A549 (cell line): ENCODE measurements around the gene TMEM123. TPM values are rescaled to one million over a fixed set of nuclear protein-coding genes. Genes with fewer than 3 reads are reported as not detected.

ENCODE experiments used
- ATAC-seq, 2 experiments: fragments of 200-7000 bp in 1 of 2; fragments of >200 bp in 1 of 2; cut with Nextera tagmentation in 1 of 2; cut with Tn5 transposase in 1 of 2; 3 replicates each; pipeline versions ENCODE4 v1.8.0 to v1.9.1; 2018 to 2020; ENCODE audit warnings: mild to moderate bottlenecking in 1 of 2, moderate library complexity in 1 of 2
- CTCF ChIA-PET: fragments of 300-600 bp; sonication (Branson Sonifier 250); formaldehyde crosslinking; extraction: SDS; loops from one replicate; lab custom pipeline; 2021; ENCODE audit warnings: antibody characterized with exemption, inconsistent platforms; lab: Yijun Ruan, JAX
- POLR2A ChIA-PET: fragments of 350-600 bp; formaldehyde crosslinking; extraction: SDS; loops from one replicate; lab custom pipeline; 2021; ENCODE audit warnings: antibody characterized with exemption, inconsistent platforms; lab: Yijun Ruan, JAX
- DNase-seq, 2 experiments: peaks; one replicate each; pipeline versions ENCODE4 v3.0.0 to v3.0.0-alpha.2; 2011 to 2016; ENCODE audit warnings: low read depth in 1 of 2, low spot score in 1 of 2
- FAIRE-seq: peaks from 2 replicates; lab custom pipeline; 2011; peaks lifted over from hg19 to GRCh38; lab: Jason Lieb, UNC
- H3K27ac ChIP-seq, 2 experiments: fragments of >200 bp; sonication (Bioruptor Twin); formaldehyde crosslinking; 3 replicates each; pipeline ENCODE4 v1.5.1; 2016 to 2017
- H3K4me1 ChIP-seq: fragments of >200 bp; sonication (Bioruptor Twin); formaldehyde crosslinking; 3 replicates; pipeline ENCODE4 v1.6.1; 2016
- H3K4me2 ChIP-seq: fragments of >200 bp; sonication (Bioruptor Twin); formaldehyde crosslinking; 3 replicates; pipeline ENCODE4 v1.6.1; 2016
- H3K4me3 ChIP-seq: fragments of >200 bp; sonication (Bioruptor Twin); formaldehyde crosslinking; 3 replicates; pipeline ENCODE4 v1.5.1; 2016
- H3K9me3 ChIP-seq: fragments of >200 bp; sonication (Bioruptor Twin); formaldehyde crosslinking; 3 replicates; pipeline ENCODE4 v1.6.1; 2016
- BHLHE40 ChIP-seq: IDR thresholded peaks from 2 replicates; pipeline ENCODE4 v1.6.1; 2012; ENCODE audit warnings: low read depth, low read length, inconsistent platforms
- CEBPB ChIP-seq, 2 experiments: fragments of >200 bp in 1 of 2; sonication (Bioruptor Twin) in 1 of 2; formaldehyde crosslinking in 1 of 2; IDR thresholded peaks; 2 replicates each; pipeline ENCODE4 v1.6.1; 2012 to 2016
- CHD2 ChIP-seq: fragments of 150-350 bp; IDR thresholded peaks from 2 replicates; pipeline ENCODE4 v1.6.1; 2014; ENCODE audit warnings: low read length; ENCODE audit not compliant: partially characterized antibody
- ESRRA ChIP-seq: fragments of 150-350 bp; IDR thresholded peaks from 2 replicates; pipeline ENCODE4 v1.6.1; 2014; ENCODE audit warnings: mild to moderate bottlenecking, low read length, borderline replicate concordance
- FOSB ChIP-seq: fragments of 250-450 bp; sonication (Bioruptor Pico); IDR thresholded peaks from 2 replicates; pipeline ENCODE4 v1.5.0; 2020; ENCODE audit warnings: mild to moderate bottlenecking, moderate library complexity
- FOXS1 ChIP-seq: fragments of 250-450 bp; sonication (Bioruptor Pico); IDR thresholded peaks from 2 replicates; pipeline ENCODE4 v1.5.0; 2020; ENCODE audit warnings: mild to moderate bottlenecking, moderate library complexity
- GATA3 ChIP-seq: IDR thresholded peaks from 2 replicates; pipeline ENCODE4 v1.6.1; 2012; ENCODE audit warnings: borderline replicate concordance
- HOXA7 ChIP-seq: fragments of 250-450 bp; sonication (Bioruptor Pico); IDR thresholded peaks from 2 replicates; pipeline ENCODE4 v1.5.0; 2020; ENCODE audit warnings: mild to moderate bottlenecking, moderate library complexity
- HOXB5 ChIP-seq: fragments of 250-450 bp; sonication (Bioruptor Pico); IDR thresholded peaks from 2 replicates; pipeline ENCODE4 v1.5.0; 2020; ENCODE audit warnings: mild to moderate bottlenecking, moderate library complexity
- JUN ChIP-seq, 2 experiments: fragments of >200 bp; sonication (Bioruptor Twin); formaldehyde crosslinking; IDR thresholded peaks; 2 replicates in 1 of 2; 3 replicates in 1 of 2; pipeline ENCODE4 v1.6.1; 2016 to 2017
- MYC ChIP-seq: IDR thresholded peaks from 2 replicates; pipeline ENCODE4 v1.6.1; 2012; ENCODE audit warnings: mild to moderate bottlenecking, inconsistent platforms, low read length, improper control_type of control experiment, borderline replicate concordance
- PHF8 ChIP-seq: fragments of 200-600 bp; sonication (generic); IDR thresholded peaks from 2 replicates; pipeline ENCODE4 v1.6.1; 2016; ENCODE audit warnings: low read depth, mild to moderate bottlenecking, antibody characterized with exemption, moderate library complexity, borderline replicate concordance
- POLR2AphosphoS2 ChIP-seq: conservative IDR thresholded peaks from 2 replicates; pipeline ENCODE4 v1.6.1; 2012; ENCODE audit warnings: low read length, improper control_type of control experiment, inconsistent platforms
- RAD21 ChIP-seq, 2 experiments: fragments of >200 bp in 1 of 2; sonication (Bioruptor Twin) in 1 of 2; formaldehyde crosslinking in 1 of 2; IDR thresholded peaks in 1 of 2; conservative IDR thresholded peaks in 1 of 2; 2 replicates in 1 of 2; 3 replicates in 1 of 2; pipeline ENCODE4 v1.6.1; 2012 to 2018; ENCODE audit warnings: inconsistent platforms in 1 of 2
- RCOR1 ChIP-seq: fragments of 150-350 bp; IDR thresholded peaks from 2 replicates; pipeline ENCODE4 v1.6.1; 2014; ENCODE audit warnings: antibody characterized with exemption, low read length, low read depth
- RFX5 ChIP-seq: fragments of 450-650 bp; IDR thresholded peaks from 2 replicates; pipeline ENCODE4 v1.7.1; 2014; ENCODE audit warnings: antibody characterized with exemption, mild to moderate bottlenecking, moderate library complexity
- SREBF2 ChIP-seq: fragments of 450-650 bp; IDR thresholded peaks from 2 replicates; pipeline ENCODE4 v1.6.1; 2014; ENCODE audit warnings: mild to moderate bottlenecking, moderate library complexity
- ZNF302 ChIP-seq: fragments of 250-450 bp; sonication (Bioruptor Pico); IDR thresholded peaks from 2 replicates; pipeline ENCODE4 v1.9.0; 2021; ENCODE audit warnings: inconsistent platforms, mild to moderate bottlenecking, moderate library complexity
- WGBS: methylation state at CpG from one replicate; pipeline ENCODE4 v1.1.6; 2017; ENCODE audit errors: missing lambda C conversion rate; 5-methylcytosine and 5-hydroxymethylcytosine counted together
- polyA plus RNA-seq, 4 experiments: library from polyadenylated mRNA; depleted of rRNA in 3 of 4; stranded (reverse); fragments of >200 nt; fragmentation: RNase III in 1 of 4; extraction: RNeasy Plus Mini Kit Qiagen cat#74134 plus additional on column Dnase treatment in 1 of 4; gene quantifications; 2 replicates in 3 of 4; 3 replicates in 1 of 4; pipeline ENCODE4 v1.2.3, GENCODE V29; 2011 to 2017
- TF ChIP-seq, protein P1 (sequence below): IDR thresholded peaks from 2 replicates; pipeline ENCODE4 v1.6.1; 2012; ENCODE audit warnings: low read depth, borderline replicate concordance
- TF ChIP-seq, protein P2 (sequence below): fragments of >200 bp; sonication (Bioruptor Twin); formaldehyde crosslinking; IDR thresholded peaks from 2 replicates; pipeline ENCODE4 v1.6.1; 2016
- TF ChIP-seq, protein P3 (sequence below): IDR thresholded peaks from 2 replicates; pipeline ENCODE4 v1.6.1; 2012
- TF ChIP-seq, protein P4 (sequence below): fragments of 150-350 bp; IDR thresholded peaks from 2 replicates; pipeline ENCODE4 v1.6.1; 2014; ENCODE audit warnings: low read depth, mild to moderate bottlenecking, low read length

The TMEM123 gene
- polyA plus RNA-seq, 2 of the 4 experiments (the other 2 are of a cell fraction): 199 to 458 TPM

DNA sequence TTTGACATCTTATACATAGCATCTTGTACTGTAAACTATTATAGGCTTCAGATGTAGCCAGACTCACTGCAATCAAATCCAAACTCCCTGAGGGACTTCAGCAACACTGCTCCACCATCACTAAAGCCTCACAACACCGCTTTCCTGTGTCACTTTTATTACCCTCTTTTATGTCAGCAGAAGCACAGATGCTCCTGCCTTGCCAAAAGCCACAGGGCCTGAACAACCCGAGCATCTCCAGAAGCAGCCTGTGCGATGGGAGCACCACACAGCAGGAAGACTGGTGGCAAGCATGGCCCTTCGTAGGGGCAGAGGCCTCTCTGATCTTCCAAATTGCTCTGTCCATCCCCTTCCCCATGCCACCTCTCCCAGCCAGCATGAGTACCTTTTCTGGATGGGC is 22.9 kb downstream of the TMEM123 start:
- H3K4me2 ChIP-seq: no peak overlapping the region
- ChIA-PET POLR2A (no interaction called here), CTCF (interaction anchor here (1.1 kb wide), 1 partner anchor 39 kb away, joined by 3 read pairs; no protein-coding TSS in a partner anchor)
- H3K9me3 ChIP-seq: peaks cover 15% of the 10 kb centered on the region
- DNase-seq (no peak), FAIRE-seq (no peak), ATAC-seq (no peak)
- H3K27ac ChIP-seq: no peak overlapping the region
- WGBS: 98% methylated on average over 3 of the region's 4 CpGs
- H3K4me1 ChIP-seq: peaks cover 6% of the 10 kb centered on the region; the same call in 2 of the 3 replicates
- no peak overlapping the region for H3K4me3 ChIP-seq
- TF ChIP-seq HOXB5: no peak
- no peak for TF ChIP-seq RCOR1
- TF ChIP-seq HOXA7 (CRISPR knock-in tag): no peak
- no peak for TF ChIP-seq FOSB (CRISPR knock-in tag)
- no peak for TF ChIP-seq BHLHE40
- no peak for TF ChIP-seq PHF8
- TF ChIP-seq RAD21 (conservative IDR thresholded peaks at IDR 0.05 in 1 of 2, IDR thresholded peaks at IDR 0.05 in 1 of 2): no peak
- no peak for TF ChIP-seq FOXS1
- no peak for TF ChIP-seq CEBPB (IDR thresholded peaks at IDR 0.05)
- no peak for TF ChIP-seq GATA3

DNA sequence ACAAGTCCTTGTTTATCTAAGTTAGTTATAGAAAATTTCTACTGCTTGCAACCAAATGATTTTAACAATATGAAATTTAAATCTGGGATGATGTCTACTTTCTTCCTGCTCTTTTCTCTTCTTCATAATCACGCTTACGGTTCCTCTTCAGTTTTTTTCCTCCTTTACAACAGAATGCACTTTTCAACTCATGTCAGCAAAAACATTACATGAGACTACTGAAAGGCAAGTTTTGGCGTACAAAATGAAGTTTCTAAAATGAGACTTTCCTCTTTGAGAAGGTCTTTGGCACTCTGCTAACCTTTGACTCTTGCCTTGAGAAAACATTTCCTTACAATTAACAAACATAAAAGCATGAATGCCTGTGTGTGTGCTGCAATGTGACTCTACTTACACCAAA is 23.3 kb downstream of the TMEM123 start:
- TF ChIP-seq SREBF2 (no peak), MYC (no peak), RFX5 (no peak), CHD2 (no peak), ZNF302 (CRISPR knock-in tag) (no peak), PHF8 (no peak)
- TF ChIP-seq, protein P1, sequence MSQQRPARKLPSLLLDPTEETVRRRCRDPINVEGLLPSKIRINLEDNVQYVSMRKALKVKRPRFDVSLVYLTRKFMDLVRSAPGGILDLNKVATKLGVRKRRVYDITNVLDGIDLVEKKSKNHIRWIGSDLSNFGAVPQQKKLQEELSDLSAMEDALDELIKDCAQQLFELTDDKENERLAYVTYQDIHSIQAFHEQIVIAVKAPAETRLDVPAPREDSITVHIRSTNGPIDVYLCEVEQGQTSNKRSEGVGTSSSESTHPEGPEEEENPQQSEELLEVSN: no peak
- TF ChIP-seq, protein P2, sequence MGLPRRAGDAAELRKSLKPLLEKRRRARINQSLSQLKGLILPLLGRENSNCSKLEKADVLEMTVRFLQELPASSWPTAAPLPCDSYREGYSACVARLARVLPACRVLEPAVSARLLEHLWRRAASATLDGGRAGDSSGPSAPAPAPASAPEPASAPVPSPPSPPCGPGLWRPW: no peak
- TF ChIP-seq, protein P3, sequence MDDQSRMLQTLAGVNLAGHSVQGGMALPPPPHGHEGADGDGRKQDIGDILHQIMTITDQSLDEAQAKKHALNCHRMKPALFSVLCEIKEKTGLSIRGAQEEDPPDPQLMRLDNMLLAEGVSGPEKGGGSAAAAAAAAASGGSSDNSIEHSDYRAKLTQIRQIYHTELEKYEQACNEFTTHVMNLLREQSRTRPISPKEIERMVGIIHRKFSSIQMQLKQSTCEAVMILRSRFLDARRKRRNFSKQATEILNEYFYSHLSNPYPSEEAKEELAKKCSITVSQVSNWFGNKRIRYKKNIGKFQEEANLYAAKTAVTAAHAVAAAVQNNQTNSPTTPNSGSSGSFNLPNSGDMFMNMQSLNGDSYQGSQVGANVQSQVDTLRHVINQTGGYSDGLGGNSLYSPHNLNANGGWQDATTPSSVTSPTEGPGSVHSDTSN: no peak
- TF ChIP-seq, protein P4, sequence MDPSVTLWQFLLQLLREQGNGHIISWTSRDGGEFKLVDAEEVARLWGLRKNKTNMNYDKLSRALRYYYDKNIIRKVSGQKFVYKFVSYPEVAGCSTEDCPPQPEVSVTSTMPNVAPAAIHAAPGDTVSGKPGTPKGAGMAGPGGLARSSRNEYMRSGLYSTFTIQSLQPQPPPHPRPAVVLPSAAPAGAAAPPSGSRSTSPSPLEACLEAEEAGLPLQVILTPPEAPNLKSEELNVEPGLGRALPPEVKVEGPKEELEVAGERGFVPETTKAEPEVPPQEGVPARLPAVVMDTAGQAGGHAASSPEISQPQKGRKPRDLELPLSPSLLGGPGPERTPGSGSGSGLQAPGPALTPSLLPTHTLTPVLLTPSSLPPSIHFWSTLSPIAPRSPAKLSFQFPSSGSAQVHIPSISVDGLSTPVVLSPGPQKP: no peak
- Histone ChIP-seq H3K4me3 (no peak overlapping the region), H3K9me3 (peaks cover 15% of the 10 kb centered on the region), H3K4me2 (no peak overlapping the region), H3K4me1 (peaks cover 6% of the 10 kb centered on the region; the same call in 2 of the 3 replicates), H3K27ac (no peak overlapping the region)
- ChIA-PET POLR2A (no interaction called here), CTCF (no interaction called here)
- no peak for FAIRE-seq
- no peak for DNase-seq
- WGBS: 89% methylated on average over 3 of the region's 3 CpGs
- no peak for ATAC-seq

DNA sequence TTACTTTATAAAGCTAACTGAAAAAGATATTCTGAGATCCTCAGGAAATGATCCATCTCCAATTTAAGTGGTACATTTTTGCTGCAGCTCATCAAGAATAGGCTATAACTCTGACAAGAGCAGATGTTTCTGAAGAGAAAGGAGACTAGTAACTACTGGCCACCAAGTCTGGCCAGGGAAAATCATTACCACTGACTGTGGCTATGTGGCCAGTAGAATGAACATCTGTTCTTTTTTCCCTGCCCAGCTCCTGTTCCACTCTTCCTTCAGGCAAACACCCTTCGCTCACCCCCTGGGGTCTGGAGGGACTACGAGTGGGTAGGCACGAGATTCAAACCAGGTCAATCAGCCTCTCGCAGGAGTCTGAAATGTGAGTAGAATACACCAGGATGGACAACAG is 23.9 kb downstream of the TMEM123 start:
- DNase-seq: no peak
- Histone ChIP-seq H3K9me3 (peaks cover 14% of the 10 kb centered on the region), H3K27ac (no peak overlapping the region), H3K4me2 (no peak overlapping the region), H3K4me1 (peaks cover 6% of the 10 kb centered on the region; the same call in 2 of the 3 replicates), H3K4me3 (no peak overlapping the region)
- POLR2A ChIA-PET: no interaction called here
- CTCF ChIA-PET: interaction anchor here (0.6 to 0.9 kb wide), 2 partner anchors 23 to 242 kb away, joined by 3 read pairs; no protein-coding TSS in a partner anchor
- FAIRE-seq: no peak
- 93% methylated on average over 4 of the region's 4 CpGs for WGBS
- ATAC-seq: no peak
- no peak for TF ChIP-seq POLR2AphosphoS2
- TF ChIP-seq ESRRA: no peak
- no peak for TF ChIP-seq FOXS1
- TF ChIP-seq HOXB5: no peak
- TF ChIP-seq JUN (IDR thresholded peaks at IDR 0.05): no peak
